GM21515 (cell line): ENCODE data around the gene THTPA.

Source experiments
- ATAC-seq: cut with Tn5 transposase; IDR thresholded peaks from one replicate; pipeline ENCODE4 v1.9.1; 2021; ENCODE audit not compliant: unreplicated experiment

The THTPA gene

GRCh38 chr14:23566112-23566777 lies 10.2 kb downstream of the THTPA start:
- ATAC-seq, result no peak

GRCh38 chr14:23566778-23567185 lies 10.7 kb downstream of the THTPA start:
- no peak for ATAC-seq

GRCh38 chr14:23567186-23568020 lies 11.3 kb downstream of the THTPA start, which contains the start of gene AP1G2:
AP1G2 (minus strand) TSS chr14:23567791; CDS start chr14:23567314, 477 bp downstream.
- ATAC-seq, result peak; percentile 83

- ATAC-seq, result no peak
Observed at GRCh38 chr14:23568021-23568599, 12.0 kb downstream of the THTPA start.

- no peak for ATAC-seq
Observed at GRCh38 chr14:23568600-23569331, 12.7 kb downstream of the THTPA start.

- no peak for ATAC-seq
Observed at GRCh38 chr14:23569443-23570151, 13.5 kb downstream of the THTPA start.

GRCh38 chr14:23570806-23571483 lies 14.9 kb downstream of the THTPA start:
- no peak for ATAC-seq

GRCh38 chr14:23571701-23572523 lies 15.8 kb downstream of the THTPA start:
- ATAC-seq, result no peak

GRCh38 chr14:23572524-23572828 lies 16.4 kb downstream of the THTPA start:
- ATAC-seq, result no peak

- ATAC-seq, result no peak
Observed at GRCh38 chr14:23572836-23573235, 16.8 kb downstream of the THTPA start.

GRCh38 chr14:23573384-23574015 lies 17.4 kb downstream of the THTPA start:
- no peak for ATAC-seq

- ATAC-seq, result no peak
Observed at GRCh38 chr14:23577004-23577681, 21.1 kb downstream of the THTPA start.

- ATAC-seq, result no peak
Observed at GRCh38 chr14:23577710-23578392, 21.8 kb downstream of the THTPA start.

- ATAC-seq, result no peak
Observed at GRCh38 chr14:23578560-23579310, 22.7 kb downstream of the THTPA start, which contains the start of gene JPH4. JPH4 (minus strand) TSS chr14:23578790; CDS start chr14:23577453, 1,337 bp downstream.

GRCh38 chr14:23579311-23579630 lies 23.2 kb downstream of the THTPA start:
- no peak for ATAC-seq

GRCh38 chr14:23579739-23580138 lies 23.7 kb downstream of the THTPA start:
- ATAC-seq, result no peak
